ENCODE data around the gene EPHB2.

Gene EPHB2

DNA sequence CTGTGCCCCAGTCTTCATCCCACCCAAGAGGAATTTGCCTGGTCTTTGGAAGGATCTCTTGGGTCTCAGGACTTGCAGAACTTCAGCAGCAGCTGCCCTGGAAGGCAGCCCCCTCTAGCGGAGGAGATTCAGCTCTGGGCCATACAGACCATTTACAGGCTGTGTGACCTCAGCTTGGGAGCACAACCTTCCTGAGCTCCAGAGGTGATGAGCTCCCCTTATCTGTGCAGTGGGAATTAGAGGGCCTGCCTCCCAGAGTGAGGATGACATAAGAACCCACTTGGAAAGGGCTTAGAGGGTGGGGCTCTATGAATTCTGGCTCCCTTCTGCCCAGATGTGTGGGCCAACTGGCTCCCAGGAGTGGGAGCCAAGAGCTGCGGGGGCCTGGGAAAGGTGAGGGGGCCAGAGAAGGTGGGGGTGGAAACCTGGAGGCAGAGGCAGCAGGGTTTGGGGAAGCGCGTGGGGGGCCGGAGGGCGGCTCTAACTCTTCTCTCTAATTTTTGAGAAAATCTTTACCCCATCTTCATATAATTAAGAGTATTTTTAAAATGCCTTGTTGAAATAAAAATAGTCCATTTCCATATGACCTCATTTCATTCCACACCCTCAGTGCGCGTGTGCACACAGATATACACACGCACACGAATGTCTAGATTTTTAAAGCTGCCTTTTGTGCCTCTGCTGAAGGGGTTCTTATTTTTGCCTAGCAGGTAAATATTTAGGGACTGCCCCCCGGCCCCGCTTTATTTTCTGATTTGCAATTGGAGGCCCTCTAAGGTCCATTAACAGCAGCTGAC is 21.5 kb downstream of the EPHB2 start:
- Histone ChIP-seq H3K9me3 (ENCODE audit: control insufficient read depth, insufficient read depth, low read length) (no peaks in the 10 kb centered on the region), H3K9ac (ENCODE audit: low read depth, low read length) (no peak overlapping the region), H3K4me3 (ENCODE audit: low read depth, low read length) (no peak overlapping the region), H3K36me3 (ENCODE audit: control insufficient read depth, insufficient read depth, low read length) (no peaks in the 10 kb centered on the region), H3K4me1 (ENCODE audit: control insufficient read depth, insufficient read depth, low read length) (no peaks in the 10 kb centered on the region), H3K27me3 (ENCODE audit: control insufficient read depth, insufficient read depth, low read length) (no peaks in the 10 kb centered on the region)

DNA sequence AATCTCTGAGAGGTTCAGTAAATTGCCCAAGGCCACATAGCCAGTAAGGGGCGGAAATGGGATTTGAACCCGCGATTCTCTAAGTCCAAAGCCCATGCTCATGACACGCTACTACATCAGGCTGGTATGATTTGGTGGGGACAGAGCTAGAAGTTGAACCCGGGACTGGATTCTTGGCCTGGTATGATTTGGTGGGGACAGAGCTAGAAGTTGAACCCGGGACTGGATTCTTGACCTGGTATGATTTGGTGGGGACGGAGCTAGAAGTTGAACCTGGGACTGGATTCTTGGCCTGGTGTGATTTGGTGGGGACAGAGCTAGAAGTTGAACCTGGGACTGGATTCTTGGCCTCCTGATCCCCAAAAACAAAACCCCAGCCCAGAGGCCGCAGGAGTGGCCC is 23.0 kb downstream of the EPHB2 start:
- H3K4me3 ChIP-seq (ENCODE audit: low read depth, low read length), result no peak overlapping the region
- H3K4me1 ChIP-seq (ENCODE audit: control insufficient read depth, insufficient read depth, low read length), result no peaks in the 10 kb centered on the region
- H3K9ac ChIP-seq (ENCODE audit: low read depth, low read length), result no peak overlapping the region
- no peaks in the 10 kb centered on the region for H3K36me3 ChIP-seq (ENCODE audit: control insufficient read depth, insufficient read depth, low read length)
- no peaks in the 10 kb centered on the region for H3K9me3 ChIP-seq (ENCODE audit: control insufficient read depth, insufficient read depth, low read length)
- no peaks in the 10 kb centered on the region for H3K27me3 ChIP-seq (ENCODE audit: control insufficient read depth, insufficient read depth, low read length)

DNA sequence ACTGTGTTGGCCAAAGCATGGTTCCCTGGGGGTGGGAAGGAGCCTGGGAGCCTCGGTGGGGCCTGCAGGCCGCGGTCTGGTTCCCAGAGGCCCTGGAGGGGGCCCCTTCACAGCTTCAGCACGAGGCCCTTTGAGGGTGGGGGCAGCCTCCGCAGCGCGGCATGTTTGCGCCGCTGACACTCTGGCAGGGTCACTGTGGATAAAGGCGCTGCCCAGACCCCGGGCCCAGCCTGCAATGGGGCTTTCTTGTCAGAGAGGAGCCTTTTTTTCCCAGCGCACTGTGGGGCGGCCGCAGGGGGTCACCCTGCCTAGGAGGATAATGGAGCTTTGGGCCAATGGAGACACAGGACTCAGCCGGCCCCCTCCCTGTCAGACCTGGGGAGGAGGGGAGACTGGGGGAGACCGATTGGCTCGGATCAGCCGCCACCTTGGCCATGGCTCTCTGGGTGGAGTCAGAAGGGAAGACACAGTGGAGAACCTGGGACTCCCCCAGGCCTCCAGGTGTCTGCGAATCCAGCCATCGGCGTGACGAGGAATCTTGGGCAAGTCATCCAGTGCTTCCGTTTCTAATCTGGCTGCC is 26.0 kb downstream of the EPHB2 start:
- no peaks in the 10 kb centered on the region for H3K4me1 ChIP-seq (ENCODE audit: control insufficient read depth, insufficient read depth, low read length)
- H3K27me3 ChIP-seq (ENCODE audit: control insufficient read depth, insufficient read depth, low read length), result no peaks in the 10 kb centered on the region
- H3K4me3 ChIP-seq (ENCODE audit: low read depth, low read length), result no peak overlapping the region
- no peaks in the 10 kb centered on the region for H3K36me3 ChIP-seq (ENCODE audit: control insufficient read depth, insufficient read depth, low read length)
- no peaks in the 10 kb centered on the region for H3K9me3 ChIP-seq (ENCODE audit: control insufficient read depth, insufficient read depth, low read length)
- no peak overlapping the region for H3K9ac ChIP-seq (ENCODE audit: low read depth, low read length)

DNA sequence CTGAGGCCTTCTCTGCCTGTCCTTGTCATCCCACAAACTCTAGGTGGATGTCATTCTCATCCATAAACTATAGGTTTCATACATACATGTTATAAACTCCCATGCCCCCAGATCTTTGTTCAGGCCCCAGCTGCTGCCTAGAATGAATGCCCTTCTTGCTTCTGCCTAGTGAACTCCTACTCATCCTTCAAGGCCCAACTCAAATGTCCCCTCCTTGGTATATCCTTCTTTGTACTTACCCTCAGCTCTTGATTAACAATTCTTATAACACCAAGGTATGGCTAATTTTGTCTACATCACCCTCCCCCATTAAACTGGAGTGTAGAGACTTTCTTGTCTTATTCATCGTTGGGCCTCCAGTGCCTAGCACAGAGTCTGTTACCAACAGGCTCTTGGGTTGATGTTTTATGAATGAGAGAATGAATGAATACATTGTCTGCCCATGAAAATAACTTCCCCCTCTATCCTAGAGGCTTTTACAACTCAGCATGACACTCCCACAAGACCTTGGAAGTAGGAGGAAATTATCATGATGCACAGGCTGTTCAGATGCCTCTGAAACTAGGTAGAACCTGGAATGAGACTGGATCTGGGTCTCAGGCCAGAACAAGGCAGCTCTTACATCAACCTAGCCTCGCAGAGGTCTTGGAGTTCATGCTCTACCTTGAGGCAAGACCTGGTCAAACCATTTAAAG is 26.9 kb downstream of the EPHB2 start:
- H3K4me1 ChIP-seq (ENCODE audit: control insufficient read depth, insufficient read depth, low read length), result no peaks in the 10 kb centered on the region
- no peaks in the 10 kb centered on the region for H3K27me3 ChIP-seq (ENCODE audit: control insufficient read depth, insufficient read depth, low read length)
- H3K4me3 ChIP-seq (ENCODE audit: low read depth, low read length), result no peak overlapping the region
- no peaks in the 10 kb centered on the region for H3K9me3 ChIP-seq (ENCODE audit: control insufficient read depth, insufficient read depth, low read length)
- H3K36me3 ChIP-seq (ENCODE audit: control insufficient read depth, insufficient read depth, low read length), result no peaks in the 10 kb centered on the region
- H3K9ac ChIP-seq (ENCODE audit: low read depth, low read length), result no peak overlapping the region

DNA sequence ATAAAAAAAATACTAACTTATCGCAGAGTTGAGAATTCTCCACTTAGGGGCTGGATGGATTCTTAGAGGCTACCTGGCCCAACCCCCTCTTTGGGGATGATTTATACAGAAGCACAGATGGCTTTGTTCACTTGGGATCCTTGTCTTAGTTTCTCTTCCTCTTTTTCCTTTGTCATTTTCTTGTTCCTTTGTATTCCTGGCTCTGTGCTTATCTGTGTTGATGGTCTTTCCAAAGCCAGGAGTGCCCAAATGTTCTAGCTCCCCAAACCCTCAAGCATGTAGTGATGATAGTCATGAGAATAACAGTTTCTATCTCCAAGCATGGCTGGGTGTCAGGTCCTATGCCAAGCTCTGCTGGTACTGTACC is 27.4 kb downstream of the EPHB2 start:
- Histone ChIP-seq H3K9me3 (ENCODE audit: control insufficient read depth, insufficient read depth, low read length) (no peaks in the 10 kb centered on the region), H3K36me3 (ENCODE audit: control insufficient read depth, insufficient read depth, low read length) (no peaks in the 10 kb centered on the region), H3K4me3 (ENCODE audit: low read depth, low read length) (no peak overlapping the region), H3K9ac (ENCODE audit: low read depth, low read length) (no peak overlapping the region), H3K4me1 (ENCODE audit: control insufficient read depth, insufficient read depth, low read length) (no peaks in the 10 kb centered on the region), H3K27me3 (ENCODE audit: control insufficient read depth, insufficient read depth, low read length) (no peaks in the 10 kb centered on the region)

DNA sequence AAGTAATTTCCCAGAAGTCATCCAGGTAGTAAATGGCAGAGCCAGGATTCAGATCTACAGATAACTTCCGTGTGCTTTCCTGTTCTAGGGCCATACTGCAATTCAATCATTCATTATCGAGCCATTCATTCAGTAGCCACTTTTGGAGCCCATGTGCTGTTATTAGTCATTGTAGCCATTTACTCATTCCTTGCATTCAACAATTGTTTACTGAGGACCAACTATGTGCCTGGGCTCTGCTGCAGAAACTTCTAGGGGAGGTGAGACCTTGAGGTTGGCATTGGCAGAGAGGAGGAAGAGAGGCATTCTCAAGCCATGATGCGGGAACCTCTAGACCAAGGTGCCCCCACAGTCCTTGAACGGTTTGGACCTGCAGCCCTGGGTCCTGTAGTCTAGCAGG is 27.9 kb downstream of the EPHB2 start:
- H3K4me3 ChIP-seq (ENCODE audit: low read depth, low read length), result no peak overlapping the region
- H3K9ac ChIP-seq (ENCODE audit: low read depth, low read length), result no peak overlapping the region
- H3K9me3 ChIP-seq (ENCODE audit: control insufficient read depth, insufficient read depth, low read length), result no peaks in the 10 kb centered on the region
- no peaks in the 10 kb centered on the region for H3K4me1 ChIP-seq (ENCODE audit: control insufficient read depth, insufficient read depth, low read length)
- no peaks in the 10 kb centered on the region for H3K36me3 ChIP-seq (ENCODE audit: control insufficient read depth, insufficient read depth, low read length)
- H3K27me3 ChIP-seq (ENCODE audit: control insufficient read depth, insufficient read depth, low read length), result no peaks in the 10 kb centered on the region

DNA sequence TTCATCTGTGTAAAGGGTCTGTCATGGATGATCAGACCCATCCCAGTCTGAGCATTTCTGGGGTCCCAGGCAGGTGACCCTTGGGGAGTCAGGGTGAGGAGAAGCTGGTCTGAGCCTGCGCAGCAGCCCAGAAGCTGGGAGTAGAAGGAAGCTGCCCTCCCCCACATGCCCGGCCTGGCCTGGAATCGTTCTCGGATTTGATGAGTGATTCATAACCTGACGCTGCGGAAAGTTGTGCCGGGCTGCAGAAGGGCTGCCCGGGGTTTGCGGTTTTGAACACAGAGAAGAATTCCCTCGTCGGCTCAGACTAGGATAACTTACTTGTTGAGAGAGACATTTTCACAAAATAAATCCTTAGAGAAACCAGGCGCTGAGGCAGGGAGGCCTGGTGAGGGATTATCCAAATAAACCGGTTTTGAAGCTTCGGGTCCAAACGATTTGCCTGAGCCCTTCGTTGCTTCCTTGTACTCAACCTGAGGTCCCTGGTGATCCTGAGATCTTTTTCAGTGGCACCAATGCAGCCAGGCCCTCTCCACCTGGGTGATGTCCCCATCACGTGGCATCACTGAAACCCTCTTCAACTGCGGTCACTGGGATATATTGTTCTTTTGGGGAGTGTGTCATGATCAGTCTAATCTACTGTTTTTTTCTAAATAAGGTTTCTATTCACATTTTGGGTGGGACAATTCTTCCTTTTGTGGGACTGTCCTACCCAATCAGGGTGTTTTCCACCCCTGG is 29.2 kb downstream of the EPHB2 start:
- H3K4me3 ChIP-seq (ENCODE audit: low read depth, low read length), result no peak overlapping the region
- H3K9me3 ChIP-seq (ENCODE audit: control insufficient read depth, insufficient read depth, low read length), result no peaks in the 10 kb centered on the region
- no peaks in the 10 kb centered on the region for H3K4me1 ChIP-seq (ENCODE audit: control insufficient read depth, insufficient read depth, low read length)
- H3K36me3 ChIP-seq (ENCODE audit: control insufficient read depth, insufficient read depth, low read length), result no peaks in the 10 kb centered on the region
- H3K9ac ChIP-seq (ENCODE audit: low read depth, low read length), result no peak overlapping the region
- H3K27me3 ChIP-seq (ENCODE audit: control insufficient read depth, insufficient read depth, low read length), result no peaks in the 10 kb centered on the region

DNA sequence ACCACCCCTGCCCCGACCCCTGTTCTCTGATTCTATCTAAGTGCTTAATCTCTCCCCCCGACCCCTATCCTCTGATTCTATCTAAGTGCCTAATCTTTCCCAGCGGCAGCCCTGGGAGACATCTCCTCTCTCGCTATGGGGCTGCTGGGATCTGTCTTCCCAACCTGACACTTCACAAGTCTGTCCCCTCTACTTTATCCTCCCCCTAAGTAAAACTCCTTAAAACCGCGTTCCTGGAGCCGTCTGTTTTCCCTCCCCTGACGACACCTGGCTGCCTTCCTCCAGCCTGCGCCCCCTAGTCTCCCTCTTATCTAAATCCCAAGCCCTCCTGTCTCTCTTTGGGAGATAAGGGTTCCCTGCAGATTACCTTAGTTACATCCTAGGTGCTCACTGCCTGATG is 30.5 kb downstream of the EPHB2 start:
- H3K4me3 ChIP-seq (ENCODE audit: low read depth, low read length), result no peak overlapping the region
- H3K27me3 ChIP-seq (ENCODE audit: control insufficient read depth, insufficient read depth, low read length), result no peaks in the 10 kb centered on the region
- no peak overlapping the region for H3K9ac ChIP-seq (ENCODE audit: low read depth, low read length)
- no peaks in the 10 kb centered on the region for H3K4me1 ChIP-seq (ENCODE audit: control insufficient read depth, insufficient read depth, low read length)
- no peaks in the 10 kb centered on the region for H3K36me3 ChIP-seq (ENCODE audit: control insufficient read depth, insufficient read depth, low read length)
- no peaks in the 10 kb centered on the region for H3K9me3 ChIP-seq (ENCODE audit: control insufficient read depth, insufficient read depth, low read length)

DNA sequence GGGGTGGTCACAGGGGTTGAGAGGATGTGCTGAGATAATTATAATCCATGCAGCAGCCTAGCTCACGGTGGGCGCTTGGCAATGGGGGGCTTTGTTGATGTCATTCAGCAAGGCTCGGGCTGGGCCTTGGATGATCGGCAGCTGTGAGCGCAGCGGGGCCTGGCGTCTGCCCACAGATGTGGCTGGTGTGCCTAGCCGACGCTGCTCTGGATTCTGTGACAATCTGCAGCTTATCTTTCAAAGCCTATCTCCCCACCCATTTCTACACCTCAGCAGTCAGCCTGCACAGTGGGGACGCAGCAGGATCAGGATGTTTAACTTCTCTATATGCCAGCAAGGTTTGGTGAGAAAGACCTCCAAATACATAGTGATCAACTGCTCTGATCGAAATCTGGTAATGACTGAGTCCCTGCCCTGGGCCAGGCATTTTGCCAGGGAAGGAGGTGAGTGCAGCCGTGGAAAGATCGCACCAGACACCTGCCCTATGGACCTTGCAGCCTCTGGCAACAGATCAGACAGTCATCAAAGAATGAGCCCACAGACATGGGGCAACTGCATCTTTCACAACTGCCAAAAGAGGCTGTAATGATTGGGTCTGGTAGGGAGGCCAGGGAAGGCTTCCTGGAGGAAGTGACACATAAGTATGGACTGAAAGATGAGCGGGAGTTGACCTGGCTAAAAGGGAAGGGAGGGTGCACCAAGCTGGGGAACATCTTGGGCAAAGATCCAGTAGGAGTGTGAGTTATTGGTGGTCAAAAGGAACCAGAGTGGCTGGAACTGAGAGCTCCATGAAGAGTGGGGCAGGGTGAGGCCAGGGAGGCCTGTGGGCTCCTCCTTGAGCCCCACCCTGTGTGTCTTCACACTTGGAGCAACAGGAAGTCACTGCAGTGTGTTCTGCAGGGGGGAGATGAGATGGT is 35.3 kb downstream of the EPHB2 start:
- Histone ChIP-seq H3K9ac (ENCODE audit: low read depth, low read length) (no peak overlapping the region), H3K36me3 (ENCODE audit: control insufficient read depth, insufficient read depth, low read length) (no peaks in the 10 kb centered on the region), H3K4me1 (ENCODE audit: control insufficient read depth, insufficient read depth, low read length) (no peaks in the 10 kb centered on the region), H3K9me3 (ENCODE audit: control insufficient read depth, insufficient read depth, low read length) (no peaks in the 10 kb centered on the region), H3K4me3 (ENCODE audit: low read depth, low read length) (no peak overlapping the region), H3K27me3 (ENCODE audit: control insufficient read depth, insufficient read depth, low read length) (no peaks in the 10 kb centered on the region)

DNA sequence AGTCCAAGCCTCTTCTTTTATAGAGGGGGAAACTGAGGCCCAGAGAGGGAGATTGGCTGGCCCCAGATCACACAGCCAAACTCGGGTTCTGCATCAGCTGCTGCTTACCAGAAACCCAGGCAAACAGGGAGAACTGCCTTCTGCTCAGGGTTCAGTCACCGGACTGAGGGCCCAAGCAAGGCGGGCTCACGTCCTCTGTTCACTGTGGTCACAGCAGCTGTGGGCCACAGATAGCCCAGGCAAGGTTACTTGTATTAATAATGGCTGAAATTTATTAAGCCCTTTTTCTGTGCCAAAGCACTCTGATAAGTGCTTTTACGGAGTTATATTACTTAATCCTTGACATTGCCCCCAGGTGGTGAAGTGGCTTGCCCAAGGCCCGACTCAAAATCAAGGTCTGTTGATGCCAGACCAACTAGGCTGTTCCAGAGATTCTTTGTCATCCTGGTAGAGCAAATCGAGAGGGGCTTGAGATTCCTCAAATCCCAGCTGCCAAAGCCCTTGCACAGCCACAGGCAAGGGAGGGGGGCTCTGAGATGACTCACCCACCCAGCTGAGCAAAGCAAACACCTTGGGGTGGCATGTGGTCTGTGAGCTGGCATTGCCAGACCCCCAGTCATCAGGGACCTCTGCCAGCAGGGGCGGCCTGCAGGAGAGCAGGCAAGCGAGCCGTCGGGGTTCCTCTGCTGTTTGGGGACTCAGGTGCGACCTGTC is 36.5 kb downstream of the EPHB2 start:
- H3K9ac ChIP-seq (ENCODE audit: low read depth, low read length), result no peak overlapping the region
- no peaks in the 10 kb centered on the region for H3K27me3 ChIP-seq (ENCODE audit: control insufficient read depth, insufficient read depth, low read length)
- no peaks in the 10 kb centered on the region for H3K4me1 ChIP-seq (ENCODE audit: control insufficient read depth, insufficient read depth, low read length)
- no peaks in the 10 kb centered on the region for H3K36me3 ChIP-seq (ENCODE audit: control insufficient read depth, insufficient read depth, low read length)
- no peak overlapping the region for H3K4me3 ChIP-seq (ENCODE audit: low read depth, low read length)
- no peaks in the 10 kb centered on the region for H3K9me3 ChIP-seq (ENCODE audit: control insufficient read depth, insufficient read depth, low read length)

DNA sequence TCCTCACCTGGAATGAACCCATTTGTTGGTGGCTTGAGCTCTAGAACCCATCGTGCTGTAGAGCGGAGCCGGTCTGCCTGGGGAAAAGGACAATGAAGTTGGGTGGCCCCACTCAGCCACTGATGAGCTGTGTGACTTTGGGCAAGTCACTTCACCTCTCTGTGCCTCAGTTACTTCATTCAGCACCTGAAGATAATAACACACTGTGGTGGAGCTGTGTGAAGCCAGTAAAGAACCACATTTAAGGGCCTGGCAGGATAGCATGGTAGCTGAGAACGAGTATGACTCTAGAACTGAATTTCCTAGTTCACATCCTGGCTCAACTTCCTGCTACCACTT is 37.1 kb downstream of the EPHB2 start:
- no peak overlapping the region for H3K4me3 ChIP-seq (ENCODE audit: low read depth, low read length)

More for the DNA sequence above, 37.1 kb downstream of the EPHB2 start:
- Histone ChIP-seq H3K9ac (ENCODE audit: low read depth, low read length) (no peak overlapping the region), H3K27me3 (ENCODE audit: control insufficient read depth, insufficient read depth, low read length) (no peaks in the 10 kb centered on the region), H3K4me1 (ENCODE audit: control insufficient read depth, insufficient read depth, low read length) (no peaks in the 10 kb centered on the region), H3K9me3 (ENCODE audit: control insufficient read depth, insufficient read depth, low read length) (no peaks in the 10 kb centered on the region), H3K36me3 (ENCODE audit: control insufficient read depth, insufficient read depth, low read length) (no peaks in the 10 kb centered on the region)

Measured in iPS-15b (cell line).